ENCODE data around the gene WASHC4.
"Not testable (repeated sequence)": the region's sequence is repeated elsewhere in the genome, so short reads cannot be mapped to it uniquely, and the experiment has no call there.

The WASHC4 gene

GRCh38 chr12:105092336-105092735, 15.2 kb upstream of the WASHC4 start:
- no peak overlapping the region for H3K27ac ChIP-seq (ENCODE audit: low read depth, low read length)
- no peak overlapping the region for H2AFZ ChIP-seq (ENCODE audit: low read length, unreplicated experiment)
- H3K4me3 ChIP-seq (ENCODE audit: low read depth, low read length): no peak overlapping the region

GRCh38 chr12:105095338-105095737, 12.2 kb upstream of the WASHC4 start:
- not testable (repeated sequence) for H3K4me1 ChIP-seq (ENCODE audit: control insufficient read depth, insufficient read depth, low read length, unreplicated experiment); H3K27ac ChIP-seq (ENCODE audit: low read depth, low read length); H2AFZ ChIP-seq (ENCODE audit: low read length, unreplicated experiment); H3K79me2 ChIP-seq (ENCODE audit: control insufficient read depth, insufficient read depth, low read length, unreplicated experiment); H3K36me3 ChIP-seq (ENCODE audit: insufficient read depth, low read length); H3K4me3 ChIP-seq (ENCODE audit: low read depth, low read length)
- H3K27me3 ChIP-seq (ENCODE audit: insufficient read depth, low read length): peaks cover 13% of the 10 kb centered on the region; the same call in 1 of the 2 replicates

More at GRCh38 chr12:105092336-105092735, 15.2 kb upstream of the WASHC4 start:
- H3K79me2 ChIP-seq (ENCODE audit: control insufficient read depth, insufficient read depth, low read length, unreplicated experiment): no peaks in the 10 kb centered on the region
- H3K36me3 ChIP-seq (ENCODE audit: insufficient read depth, low read length): no peaks in the 10 kb centered on the region
- peaks cover 13% of the 10 kb centered on the region; the same call in 1 of the 2 replicates for H3K27me3 ChIP-seq (ENCODE audit: insufficient read depth, low read length)
- no peaks in the 10 kb centered on the region for H3K4me1 ChIP-seq (ENCODE audit: control insufficient read depth, insufficient read depth, low read length, unreplicated experiment)

GRCh38 chr12:105099356-105099755, 8.2 kb upstream of the WASHC4 start:
- no peak overlapping the region for H3K27ac ChIP-seq (ENCODE audit: low read depth, low read length)
- H3K4me3 ChIP-seq (ENCODE audit: low read depth, low read length): no peak overlapping the region
- no peaks in the 10 kb centered on the region for H3K36me3 ChIP-seq (ENCODE audit: insufficient read depth, low read length)
- no peaks in the 10 kb centered on the region for H3K79me2 ChIP-seq (ENCODE audit: control insufficient read depth, insufficient read depth, low read length, unreplicated experiment)
- H3K27me3 ChIP-seq (ENCODE audit: insufficient read depth, low read length): no peaks in the 10 kb centered on the region
- H2AFZ ChIP-seq (ENCODE audit: low read length, unreplicated experiment): no peak overlapping the region
- H3K4me1 ChIP-seq (ENCODE audit: control insufficient read depth, insufficient read depth, low read length, unreplicated experiment): peaks cover 10% of the 10 kb centered on the region

DNA sequence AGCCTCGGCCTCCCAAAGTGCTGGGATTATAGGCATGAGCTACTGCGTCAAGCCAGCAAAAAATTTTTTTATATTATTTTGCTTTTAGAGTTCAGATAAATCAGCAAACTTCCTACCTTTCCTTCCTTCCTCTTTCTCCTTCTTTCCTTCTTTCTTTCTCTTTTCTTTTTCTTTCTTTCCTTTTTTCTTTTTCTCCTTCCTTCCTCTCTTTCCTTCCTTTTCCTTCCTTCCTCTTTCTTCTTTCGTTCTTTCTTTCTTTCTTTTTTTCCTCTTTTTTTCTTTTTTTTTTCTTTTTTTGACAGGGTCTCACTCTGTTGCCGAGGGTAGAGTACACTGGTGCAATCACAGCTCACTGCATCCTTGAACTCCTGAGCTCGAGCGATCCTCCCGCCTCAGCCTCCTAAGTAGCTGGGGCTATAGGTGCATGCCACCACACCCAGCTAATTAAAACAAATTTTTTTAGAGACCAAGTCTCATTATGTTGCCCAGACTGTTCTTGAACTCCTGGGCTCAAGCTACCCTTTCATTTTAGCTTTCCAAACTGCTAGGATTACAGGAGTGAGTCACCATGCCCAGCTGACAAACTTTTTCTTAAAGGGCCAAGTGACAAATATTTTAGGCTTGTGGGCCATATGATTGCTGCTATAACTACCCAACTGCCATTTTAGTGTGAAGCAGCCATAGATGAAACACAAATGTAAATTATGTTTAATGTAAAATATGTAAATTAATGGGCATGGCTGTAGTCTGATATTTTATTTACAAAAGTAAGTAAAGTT, 7.1 kb upstream of the WASHC4 start:
- no peaks in the 10 kb centered on the region for H3K27me3 ChIP-seq (ENCODE audit: insufficient read depth, low read length)
- peak overlapping the region; percentile 59 for H3K4me3 ChIP-seq (ENCODE audit: low read depth, low read length)
- H2AFZ ChIP-seq (ENCODE audit: low read length, unreplicated experiment): peak overlapping the region; percentile 44
- no peaks in the 10 kb centered on the region for H3K79me2 ChIP-seq (ENCODE audit: control insufficient read depth, insufficient read depth, low read length, unreplicated experiment)
- peak overlapping the region; percentile 22; the same call in 1 of the 2 replicates for H3K27ac ChIP-seq (ENCODE audit: low read depth, low read length)
- peaks cover 10% of the 10 kb centered on the region for H3K4me1 ChIP-seq (ENCODE audit: control insufficient read depth, insufficient read depth, low read length, unreplicated experiment)
- H3K36me3 ChIP-seq (ENCODE audit: insufficient read depth, low read length): no peaks in the 10 kb centered on the region

GRCh38 chr12:105100998-105101397, 6.5 kb upstream of the WASHC4 start:
- H3K4me3 ChIP-seq (ENCODE audit: low read depth, low read length): no peak overlapping the region; the same call in 1 of the 2 replicates

GRCh38 chr12:105102673-105103072, 4.9 kb upstream of the WASHC4 start:
- Histone ChIP-seq H3K79me2 (ENCODE audit: control insufficient read depth, insufficient read depth, low read length, unreplicated experiment) (peaks cover under 1% of the 10 kb centered on the region), H3K27me3 (ENCODE audit: insufficient read depth, low read length) (no peaks in the 10 kb centered on the region), H3K4me3 (ENCODE audit: low read depth, low read length) (no peak overlapping the region), H3K36me3 (ENCODE audit: insufficient read depth, low read length) (no peaks in the 10 kb centered on the region), H2AFZ (ENCODE audit: low read length, unreplicated experiment) (no peak overlapping the region), H3K27ac (ENCODE audit: low read depth, low read length) (no peak overlapping the region), H3K4me1 (ENCODE audit: control insufficient read depth, insufficient read depth, low read length, unreplicated experiment) (peaks cover 16% of the 10 kb centered on the region)

More at GRCh38 chr12:105100998-105101397, 6.5 kb upstream of the WASHC4 start:
- Histone ChIP-seq H3K4me1 (ENCODE audit: control insufficient read depth, insufficient read depth, low read length, unreplicated experiment) (peaks cover 10% of the 10 kb centered on the region), H3K36me3 (ENCODE audit: insufficient read depth, low read length) (no peaks in the 10 kb centered on the region), H3K27me3 (ENCODE audit: insufficient read depth, low read length) (no peaks in the 10 kb centered on the region), H2AFZ (ENCODE audit: low read length, unreplicated experiment) (peak overlapping the region; percentile 44), H3K27ac (ENCODE audit: low read depth, low read length) (peak overlapping the region; percentile 22; the same call in 1 of the 2 replicates), H3K79me2 (ENCODE audit: control insufficient read depth, insufficient read depth, low read length, unreplicated experiment) (no peaks in the 10 kb centered on the region)

- H3K4me3 ChIP-seq (ENCODE audit: low read depth, low read length): no peak overlapping the region
- no peaks in the 10 kb centered on the region for H3K27me3 ChIP-seq (ENCODE audit: insufficient read depth, low read length)
- peaks cover 19% of the 10 kb centered on the region for H3K4me1 ChIP-seq (ENCODE audit: control insufficient read depth, insufficient read depth, low read length, unreplicated experiment)
- H3K27ac ChIP-seq (ENCODE audit: low read depth, low read length): no peak overlapping the region
- no peak overlapping the region for H2AFZ ChIP-seq (ENCODE audit: low read length, unreplicated experiment)
- H3K79me2 ChIP-seq (ENCODE audit: control insufficient read depth, insufficient read depth, low read length, unreplicated experiment): peaks cover 21% of the 10 kb centered on the region
- H3K36me3 ChIP-seq (ENCODE audit: insufficient read depth, low read length): no peaks in the 10 kb centered on the region
These were observed 2.8 kb upstream of the WASHC4 start for GRCh38 chr12:105104762-105105161.

DNA sequence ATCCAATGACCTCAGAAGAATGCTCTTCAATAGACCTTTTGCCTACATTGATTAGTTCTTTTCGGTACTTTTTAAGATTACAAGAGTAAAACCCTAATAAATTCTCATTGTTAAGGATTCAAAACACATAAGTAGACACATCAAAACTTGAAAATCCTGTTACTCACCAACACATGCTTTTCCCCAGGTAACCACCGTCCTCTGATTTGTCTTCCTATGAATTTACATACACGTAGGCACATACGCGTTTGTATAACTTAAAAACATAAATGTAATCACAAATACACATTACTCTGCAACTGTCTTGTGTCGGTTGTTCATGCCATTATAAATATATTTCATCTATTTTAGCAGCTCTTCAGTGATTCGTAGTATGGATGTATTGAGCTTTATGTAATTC, 910 bp upstream of the WASHC4 start:
- Histone ChIP-seq H3K79me2 (ENCODE audit: control insufficient read depth, insufficient read depth, low read length, unreplicated experiment) (peaks cover 40% of the 10 kb centered on the region), H3K4me3 (ENCODE audit: low read depth, low read length) (peak overlapping the region; percentile 88), H3K27me3 (ENCODE audit: insufficient read depth, low read length) (no peaks in the 10 kb centered on the region), H3K36me3 (ENCODE audit: insufficient read depth, low read length) (peaks cover 5% of the 10 kb centered on the region), H3K4me1 (ENCODE audit: control insufficient read depth, insufficient read depth, low read length, unreplicated experiment) (peaks cover 21% of the 10 kb centered on the region), H3K27ac (ENCODE audit: low read depth, low read length) (no peak overlapping the region), H2AFZ (ENCODE audit: low read length, unreplicated experiment) (peak overlapping the region; percentile 99)

GRCh38 chr12:105107171-105107493, 399 bp upstream of the WASHC4 start:
- peak overlapping the region; percentile 29 for H3K27ac ChIP-seq (ENCODE audit: low read depth, low read length)
- H3K79me2 ChIP-seq (ENCODE audit: control insufficient read depth, insufficient read depth, low read length, unreplicated experiment): peaks cover 45% of the 10 kb centered on the region
- H3K4me3 ChIP-seq (ENCODE audit: low read depth, low read length): peak overlapping the region; percentile 88
- H3K4me1 ChIP-seq (ENCODE audit: control insufficient read depth, insufficient read depth, low read length, unreplicated experiment): peaks cover 21% of the 10 kb centered on the region
- H3K36me3 ChIP-seq (ENCODE audit: insufficient read depth, low read length): peaks cover 10% of the 10 kb centered on the region
- no peaks in the 10 kb centered on the region for H3K27me3 ChIP-seq (ENCODE audit: insufficient read depth, low read length)
- H2AFZ ChIP-seq (ENCODE audit: low read length, unreplicated experiment): peak overlapping the region; percentile 99

DNA sequence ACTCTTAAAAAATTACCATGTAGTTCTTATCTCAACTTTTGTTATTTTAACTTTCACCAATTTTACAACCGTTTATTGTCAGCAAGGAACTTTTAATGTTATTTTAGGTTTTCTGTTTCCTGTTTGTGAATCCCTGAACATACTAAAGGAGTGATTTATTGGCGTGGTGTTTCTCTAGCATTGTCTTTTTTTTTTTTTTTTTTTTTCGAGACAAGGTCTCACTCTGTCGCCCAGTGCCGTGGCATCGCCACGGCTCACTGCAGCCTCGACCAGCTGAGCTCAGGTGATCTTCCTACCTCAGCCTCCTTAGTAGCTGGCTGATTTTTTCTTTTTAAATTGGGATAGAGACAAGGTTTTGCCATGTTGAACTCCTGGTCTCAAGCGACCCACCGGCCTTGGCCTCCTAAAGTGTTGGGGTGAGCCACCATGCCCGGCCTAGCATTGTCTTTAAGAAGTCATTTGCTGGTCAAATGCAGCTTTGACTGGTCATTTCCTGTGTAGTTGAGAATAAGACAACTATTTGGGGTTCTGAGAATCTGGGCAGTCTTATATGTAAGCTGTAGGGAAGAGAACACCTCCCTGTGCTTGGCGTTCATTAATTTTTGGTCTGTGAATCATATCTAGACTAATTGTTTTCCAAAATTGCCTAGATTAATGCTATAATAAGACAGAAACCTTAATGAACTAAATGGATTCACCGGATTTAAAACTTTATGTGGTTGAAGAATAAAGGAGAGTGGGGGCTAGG, 2.1 kb downstream of the WASHC4 start:
- Histone ChIP-seq H3K4me1 (ENCODE audit: control insufficient read depth, insufficient read depth, low read length, unreplicated experiment) (peaks cover 27% of the 10 kb centered on the region), H3K36me3 (ENCODE audit: insufficient read depth, low read length) (peaks cover 32% of the 10 kb centered on the region), H3K27ac (ENCODE audit: low read depth, low read length) (peak overlapping the region; percentile 69), H3K27me3 (ENCODE audit: insufficient read depth, low read length) (no peaks in the 10 kb centered on the region), H3K79me2 (ENCODE audit: control insufficient read depth, insufficient read depth, low read length, unreplicated experiment) (peaks cover 67% of the 10 kb centered on the region), H2AFZ (ENCODE audit: low read length, unreplicated experiment) (no peak overlapping the region), H3K4me3 (ENCODE audit: low read depth, low read length) (peak overlapping the region; percentile 88)

All from ACC112 (cell line).